Endothelial cell of umbilical vein (primary cell): ENCODE data around the gene CDH19.

Experiments used
- CTCF ChIP-seq, 2 donors: IDR thresholded peaks; 1 replicate in 1 of 2; 2 replicates in 1 of 2; pipeline ENCODE4 v1.5.1; 2011; ENCODE audit warnings: low read length in 2 of 2, mild to moderate bottlenecking in 2 of 2, moderate library complexity in 2 of 2, control low read depth in 1 of 2, inconsistent platforms in 1 of 2, low read depth in 1 of 2; ENCODE audit not compliant: insufficient read depth in 1 of 2; ENCODE audit errors: extremely low read depth in 1 of 2
- EZH2 ChIP-seq: IDR thresholded peaks from 2 replicates; pipeline ENCODE4 v1.6.1; 2012; ENCODE audit warnings: borderline replicate concordance, low read depth, mild to moderate bottlenecking, moderate library complexity, low read length, inconsistent platforms; ENCODE audit not compliant: severe bottlenecking
- FOS ChIP-seq: IDR thresholded peaks from 2 replicates; pipeline ENCODE4 v1.6.1; 2011; ENCODE audit warnings: mild to moderate bottlenecking, low read length, moderate library complexity, borderline replicate concordance; ENCODE audit not compliant: insufficient read depth
- GATA2 ChIP-seq: IDR thresholded peaks from 2 replicates; pipeline ENCODE4 v1.7.0; 2011; ENCODE audit warnings: low read depth, mild to moderate bottlenecking, moderate library complexity, mixed read lengths, low read length; ENCODE audit not compliant: insufficient read length, insufficient read depth
- JUN ChIP-seq: IDR thresholded peaks from 2 replicates; pipeline ENCODE4 v1.6.1; 2011; ENCODE audit warnings: borderline replicate concordance, low read depth; ENCODE audit not compliant: insufficient read length, insufficient read depth
- MAX ChIP-seq: IDR thresholded peaks from 2 replicates; pipeline ENCODE4 v1.6.1; 2011; ENCODE audit not compliant: insufficient read depth, insufficient read length
- MYC ChIP-seq: IDR thresholded peaks from one replicate; pipeline ENCODE4 v1.6.1; 2011; ENCODE audit warnings: mild to moderate bottlenecking, low read depth, low read length
- POLR2A ChIP-seq: IDR thresholded peaks from 2 replicates; pipeline ENCODE4 v1.6.1; 2012; ENCODE audit warnings: low read depth, mild to moderate bottlenecking, control low read depth, low read length
- POLR2AphosphoS5 ChIP-seq: IDR thresholded peaks from 2 replicates; pipeline ENCODE4 v1.6.1; 2012; ENCODE audit warnings: low read depth, mild to moderate bottlenecking, control low read depth, low read length, moderate library complexity; ENCODE audit not compliant: insufficient read depth

- TF ChIP-seq CTCF (IDR thresholded peaks at IDR 0.05; ENCODE audit: extremely low read depth in 1 of 2, insufficient read depth in 1 of 2, low read depth in 1 of 2, low read length in 2 of 2), result no peak
- TF ChIP-seq POLR2A, result no peak
- TF ChIP-seq JUN, result no peak
- no peak for TF ChIP-seq EZH2
- TF ChIP-seq MYC, result no peak
- no peak for TF ChIP-seq MAX
- no peak for TF ChIP-seq POLR2AphosphoS5
- no peak for TF ChIP-seq FOS
- TF ChIP-seq GATA2, result no peak
Observed at GRCh38 chr18:66575263-66575662, 28.6 kb downstream of the CDH19 start.
